Testis (tissue), 2 donors: Measurements from ENCODE around the gene GGT1.
"Not testable (repeated sequence)": the region's sequence is repeated elsewhere in the genome, so short reads cannot be mapped to it uniquely, and the experiment has no call there.

Source experiments
- CTCF ChIP-seq, 3 experiments: fragments of 450-650 bp in 2 of 3; fragments of 200-600 bp in 1 of 3; sonication (generic) in 1 of 3; IDR thresholded peaks; one replicate each; pipeline ENCODE4 v1.5.1; 2016 to 2019; ENCODE audit warnings: antibody characterized with exemption in 3 of 3, mild to moderate bottlenecking in 2 of 3, moderate library complexity in 1 of 3
- POLR2A ChIP-seq: fragments of 450-650 bp; IDR thresholded peaks from one replicate; pipeline ENCODE4 v1.6.1; 2017; ENCODE audit warnings: antibody characterized with exemption, mild to moderate bottlenecking, moderate library complexity

DNA sequence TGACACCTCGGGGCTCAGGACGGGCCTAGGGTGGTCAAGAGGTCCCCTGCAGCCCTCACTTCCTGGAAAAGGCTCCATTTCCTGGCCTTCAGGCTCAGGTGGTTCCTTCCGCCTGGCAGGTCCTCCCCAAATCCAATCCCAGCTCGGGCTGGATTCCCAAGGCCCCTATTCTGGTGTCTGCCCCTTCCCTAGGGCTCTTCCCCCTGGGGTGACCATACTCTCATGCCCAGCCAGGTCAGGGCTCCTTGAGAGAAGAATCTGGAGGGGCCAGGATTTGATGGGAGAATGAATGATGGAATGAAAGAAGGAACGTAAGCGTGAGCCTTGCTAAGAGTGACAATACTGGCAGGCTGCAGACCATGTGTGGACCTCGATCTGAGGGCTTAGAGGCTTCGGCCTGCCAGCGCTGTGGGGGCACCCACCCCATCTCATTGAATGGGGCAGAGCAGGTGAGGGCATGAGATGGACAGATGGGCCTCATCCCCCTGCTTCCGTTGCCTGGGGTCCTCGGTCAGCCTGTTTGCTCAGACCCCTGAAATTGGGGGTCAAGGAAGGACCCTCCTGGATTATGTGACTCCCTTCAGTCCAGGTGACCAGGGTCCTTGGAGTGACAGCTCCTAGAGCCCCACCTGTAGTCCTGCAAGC, 766 bp upstream of the GGT1 start:
- TF ChIP-seq CTCF (IDR thresholded peaks at IDR 0.05); POLR2A: not testable (repeated sequence)
